HepG2 (cell line): ENCODE measurements around the gene SLC35B2. TPM values are rescaled to one million over a fixed set of nuclear protein-coding genes. Genes with fewer than 3 reads are reported as not detected.

Experiments used
- BHLHE40 ChIP-seq: IDR thresholded peaks from 2 replicates; pipeline ENCODE4 v1.6.1; 2011; ENCODE audit warnings: low read length, improper control_type of control experiment
- CENPX ChIP-seq: sonication (generic); formaldehyde crosslinking; IDR thresholded peaks from 2 replicates; pipeline ENCODE4 v1.9.0; 2021; ENCODE audit warnings: mild to moderate bottlenecking, missing genetic modification reagents, moderate library complexity
- GLI4 ChIP-seq: sonication (generic); formaldehyde crosslinking; IDR thresholded peaks from 2 replicates; pipeline ENCODE4 v1.5.1; 2020; ENCODE audit warnings: missing genetic modification reagents, mild to moderate bottlenecking, moderate library complexity, borderline replicate concordance
- JUN ChIP-seq: sonication (generic); formaldehyde crosslinking; IDR thresholded peaks from 2 replicates; pipeline ENCODE4 v1.4.0; 2020; ENCODE audit warnings: mild to moderate bottlenecking, missing genetic modification reagents
- MIER3 ChIP-seq: IDR thresholded peaks from 2 replicates; pipeline ENCODE4 v1.6.1; 2016; ENCODE audit warnings: missing compliant biosample characterization, borderline replicate concordance
- NCOA2 ChIP-seq: sonication (generic); formaldehyde crosslinking; IDR thresholded peaks from 2 replicates; pipeline ENCODE4 v1.8.0; 2022; ENCODE audit warnings: inconsistent platforms
- NONO ChIP-seq, 2 experiments: fragments of 450-650 bp in 1 of 2; sonication (generic) in 1 of 2; formaldehyde crosslinking in 1 of 2; IDR thresholded peaks in 1 of 2; conservative IDR thresholded peaks in 1 of 2; 2 replicates each; pipeline versions ENCODE4 v1.6.1 to v1.8.0; 2017 to 2022; ENCODE audit warnings: mild to moderate bottlenecking in 1 of 2, missing genetic modification reagents in 1 of 2, moderate library complexity in 1 of 2
- RARA ChIP-seq: IDR thresholded peaks from 2 replicates; pipeline ENCODE4 v1.6.1; 2016; ENCODE audit warnings: missing genetic modification reagents, missing compliant biosample characterization
- RFX3 ChIP-seq: IDR thresholded peaks from 2 replicates; pipeline ENCODE4 v1.6.1; 2016; ENCODE audit warnings: missing biosample characterization, missing genetic modification reagents
- TFE3 ChIP-seq: IDR thresholded peaks from 2 replicates; pipeline ENCODE4 v1.6.1; 2016
- THAP8 ChIP-seq: sonication (generic); formaldehyde crosslinking; IDR thresholded peaks from 2 replicates; pipeline ENCODE4 v1.5.1; 2020; ENCODE audit warnings: missing genetic modification reagents, mild to moderate bottlenecking, borderline replicate concordance
- TOE1 ChIP-seq: sonication (generic); formaldehyde crosslinking; IDR thresholded peaks from 2 replicates; pipeline ENCODE4 v1.4.0; 2020; ENCODE audit warnings: mild to moderate bottlenecking, missing genetic modification reagents
- ZFP1 ChIP-seq: IDR thresholded peaks from 2 replicates; pipeline ENCODE4 v1.6.1; 2016
- ZNF180 ChIP-seq: sonication (generic); formaldehyde crosslinking; IDR thresholded peaks from 2 replicates; pipeline ENCODE4 v1.4.0; 2020; ENCODE audit warnings: low read depth, missing genetic modification reagents, borderline replicate concordance
- ZNF3 ChIP-seq: IDR thresholded peaks from 2 replicates; pipeline ENCODE4 v1.7.0; 2017; ENCODE audit warnings: inconsistent platforms
- ZNF333 ChIP-seq: sonication (generic); formaldehyde crosslinking; IDR thresholded peaks from 2 replicates; pipeline ENCODE4 v1.4.0; 2020; ENCODE audit warnings: mild to moderate bottlenecking, missing genetic modification reagents, borderline replicate concordance
- ZNF362 ChIP-seq: sonication (generic); formaldehyde crosslinking; IDR thresholded peaks from 2 replicates; pipeline ENCODE4 v1.4.0; 2020; ENCODE audit warnings: missing genetic modification reagents, mild to moderate bottlenecking, borderline replicate concordance
- ZNF431 ChIP-seq: sonication (generic); formaldehyde crosslinking; IDR thresholded peaks from 2 replicates; pipeline ENCODE4 v1.9.0; 2022; ENCODE audit warnings: missing genetic modification reagents, low read depth, mild to moderate bottlenecking, borderline replicate concordance
- ZNF552 ChIP-seq: sonication (generic); formaldehyde crosslinking; IDR thresholded peaks from 2 replicates; pipeline ENCODE4 v1.9.0; 2022; ENCODE audit warnings: missing genetic modification reagents, mild to moderate bottlenecking, borderline replicate concordance
- ZNF678 ChIP-seq: sonication (generic); formaldehyde crosslinking; IDR thresholded peaks from 2 replicates; pipeline ENCODE4 v1.4.0; 2020; ENCODE audit warnings: mild to moderate bottlenecking, missing genetic modification reagents
- ZNF709 ChIP-seq: sonication (generic); formaldehyde crosslinking; IDR thresholded peaks from 2 replicates; pipeline ENCODE4 v1.5.0; 2020; ENCODE audit warnings: mild to moderate bottlenecking, missing genetic modification reagents
- ZNF75D ChIP-seq: sonication (generic); formaldehyde crosslinking; IDR thresholded peaks from 2 replicates; pipeline ENCODE4 v1.8.1; 2023; ENCODE audit warnings: missing genetic modification reagents, mild to moderate bottlenecking, borderline replicate concordance
- ZNF83 ChIP-seq: sonication (generic); formaldehyde crosslinking; IDR thresholded peaks from 2 replicates; pipeline ENCODE4 v1.4.0; 2020; ENCODE audit warnings: missing genetic modification reagents, mild to moderate bottlenecking, borderline replicate concordance
- ZSCAN25 ChIP-seq: sonication (generic); formaldehyde crosslinking; IDR thresholded peaks from 2 replicates; pipeline ENCODE4 v1.8.0; 2022; ENCODE audit warnings: mild to moderate bottlenecking, missing genetic modification reagents
- polyA plus RNA-seq, 8 experiments: library from polyadenylated mRNA; depleted of rRNA in 3 of 8; stranded (reverse) in 7 of 8; unstranded in 1 of 8; fragments of >200 nt; fragmentation: Illumina TruSeq in 4 of 8; extraction: Trizol in 4 of 8; gene quantifications; 2 replicates each; pipeline versions ENCODE4 v1.2.1 to v1.2.3, GENCODE V29; 2011 to 2016; ENCODE audit warnings: low read depth in 4 of 8, missing spikeins in 1 of 8, mixed read lengths in 1 of 8; ENCODE audit not compliant: insufficient read depth in 1 of 8
- total RNA-seq, 5 experiments: library from RNA; depleted of rRNA; stranded (reverse); fragments of >200 nt; fragmentation: Illumina TruSeq; extraction: Trizol; gene quantifications; 2 replicates each; pipeline ENCODE4 v1.2.3, GENCODE V29; 2016; ENCODE audit warnings: low read depth in 1 of 5
- TF ChIP-seq, protein P1 (sequence below): sonication (generic); IDR thresholded peaks from 2 replicates; pipeline ENCODE4 v1.6.1; 2016; ENCODE audit warnings: low read depth, borderline replicate concordance
- TF ChIP-seq, protein P2 (sequence below): sonication (generic); formaldehyde crosslinking; IDR thresholded peaks from 2 replicates; pipeline ENCODE4 v1.5.0; 2020; ENCODE audit warnings: missing genetic modification reagents

SLC35B2 gene
- total and polyA plus RNA-seq, 2 of the 13 experiments (the other 11 are each of a cell fraction or from before 2014, with no cell fraction given), result 61.1 to 148 TPM

- TF ChIP-seq ZNF362 (CRISPR knock-in tag) (no peak; the same call in 1 of the 2 replicates), ZFP1 (CRISPR knock-in tag) (no peak), ZNF333 (CRISPR knock-in tag) (no peak; the same call in 1 of the 2 replicates), ZNF83 (no peak), TFE3 (peak; percentile 51; the same call in 1 of the 2 replicates), ZNF75D (CRISPR knock-in tag) (no peak), NONO (IDR thresholded peaks at IDR 0.05) (no peak), NONO (CRISPR knock-in tag; conservative IDR thresholded peaks at IDR 0.05) (peak; percentile 66), CENPX (CRISPR knock-in tag) (no peak), TOE1 (CRISPR knock-in tag) (no peak), THAP8 (CRISPR knock-in tag) (no peak), ZNF3 (no peak), ZNF180 (CRISPR knock-in tag) (no peak), ZSCAN25 (peak; percentile 33; the same call in 1 of the 2 replicates), RARA (CRISPR knock-in tag) (no peak), ZNF709 (CRISPR knock-in tag) (peak; percentile 94), BHLHE40 (no peak; the same call in 1 of the 2 replicates), MIER3 (CRISPR knock-in tag) (no peak), GLI4 (no peak), RFX3 (CRISPR knock-in tag) (no peak), ZNF431 (CRISPR knock-in tag) (no peak; the same call in 1 of the 2 replicates), NCOA2 (CRISPR knock-in tag) (no peak), ZNF678 (peak; percentile 44; the same call in 1 of the 2 replicates), ZNF552 (CRISPR knock-in tag) (no peak), JUN (CRISPR knock-in tag) (no peak)
- TF ChIP-seq, protein P1, sequence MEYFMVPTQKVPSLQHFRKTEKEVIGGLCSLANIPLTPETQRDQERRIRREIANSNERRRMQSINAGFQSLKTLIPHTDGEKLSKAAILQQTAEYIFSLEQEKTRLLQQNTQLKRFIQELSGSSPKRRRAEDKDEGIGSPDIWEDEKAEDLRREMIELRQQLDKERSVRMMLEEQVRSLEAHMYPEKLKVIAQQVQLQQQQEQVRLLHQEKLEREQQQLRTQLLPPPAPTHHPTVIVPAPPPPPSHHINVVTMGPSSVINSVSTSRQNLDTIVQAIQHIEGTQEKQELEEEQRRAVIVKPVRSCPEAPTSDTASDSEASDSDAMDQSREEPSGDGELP, result peak; percentile 72; the same call in 1 of the 2 replicates
- TF ChIP-seq, protein P2, sequence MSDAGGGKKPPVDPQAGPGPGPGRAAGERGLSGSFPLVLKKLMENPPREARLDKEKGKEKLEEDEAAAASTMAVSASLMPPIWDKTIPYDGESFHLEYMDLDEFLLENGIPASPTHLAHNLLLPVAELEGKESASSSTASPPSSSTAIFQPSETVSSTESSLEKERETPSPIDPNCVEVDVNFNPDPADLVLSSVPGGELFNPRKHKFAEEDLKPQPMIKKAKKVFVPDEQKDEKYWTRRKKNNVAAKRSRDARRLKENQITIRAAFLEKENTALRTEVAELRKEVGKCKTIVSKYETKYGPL, result no peak
These were observed 7.8 kb upstream of the SLC35B2 start, which contains the start of gene NFKBIE (continued) for GRCh38 chr6:44265007-44265721.
